22Rv1 (cell line): Measurements from ENCODE around the gene SORBS1.

ENCODE experiments used
- ZFX ChIP-seq: fragments of 450-650 bp; IDR thresholded peaks from 2 replicates; pipeline ENCODE4 v1.6.1; 2017; ENCODE audit warnings: antibody characterized with exemption, borderline replicate concordance
- TF ChIP-seq, protein P1 (sequence below): fragments of 450-650 bp; IDR thresholded peaks from 2 replicates; pipeline ENCODE4 v1.5.1; 2017; ENCODE audit warnings: mild to moderate bottlenecking

DNA sequence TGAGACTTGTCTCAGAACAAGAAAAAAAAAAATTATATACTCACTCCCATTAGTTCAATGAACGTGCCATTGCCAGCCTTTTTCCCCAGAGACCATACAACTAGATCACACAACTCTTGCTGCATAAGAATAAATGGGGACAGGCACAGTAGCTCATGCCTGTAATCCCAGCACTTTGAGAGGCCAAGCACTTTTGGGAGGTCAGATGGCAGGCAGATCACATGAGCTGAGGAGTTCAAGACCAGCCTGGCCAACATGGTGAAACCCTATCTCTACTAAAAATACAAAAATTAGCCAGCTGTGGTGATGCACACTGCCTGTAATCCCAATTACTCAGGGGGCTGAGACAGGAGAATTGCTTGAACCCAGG, 284.0 kb downstream of the SORBS1 start:
- TF ChIP-seq, protein P1, sequence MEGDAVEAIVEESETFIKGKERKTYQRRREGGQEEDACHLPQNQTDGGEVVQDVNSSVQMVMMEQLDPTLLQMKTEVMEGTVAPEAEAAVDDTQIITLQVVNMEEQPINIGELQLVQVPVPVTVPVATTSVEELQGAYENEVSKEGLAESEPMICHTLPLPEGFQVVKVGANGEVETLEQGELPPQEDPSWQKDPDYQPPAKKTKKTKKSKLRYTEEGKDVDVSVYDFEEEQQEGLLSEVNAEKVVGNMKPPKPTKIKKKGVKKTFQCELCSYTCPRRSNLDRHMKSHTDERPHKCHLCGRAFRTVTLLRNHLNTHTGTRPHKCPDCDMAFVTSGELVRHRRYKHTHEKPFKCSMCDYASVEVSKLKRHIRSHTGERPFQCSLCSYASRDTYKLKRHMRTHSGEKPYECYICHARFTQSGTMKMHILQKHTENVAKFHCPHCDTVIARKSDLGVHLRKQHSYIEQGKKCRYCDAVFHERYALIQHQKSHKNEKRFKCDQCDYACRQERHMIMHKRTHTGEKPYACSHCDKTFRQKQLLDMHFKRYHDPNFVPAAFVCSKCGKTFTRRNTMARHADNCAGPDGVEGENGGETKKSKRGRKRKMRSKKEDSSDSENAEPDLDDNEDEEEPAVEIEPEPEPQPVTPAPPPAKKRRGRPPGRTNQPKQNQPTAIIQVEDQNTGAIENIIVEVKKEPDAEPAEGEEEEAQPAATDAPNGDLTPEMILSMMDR: no peak
- TF ChIP-seq ZFX: no peak
